GM21367 (cell line): Measurements from ENCODE around the gene CSNK1A1.

Experiments used
- ATAC-seq: cut with Tn5 transposase; IDR thresholded peaks from one replicate; pipeline ENCODE4 v1.9.1; 2021; ENCODE audit not compliant: unreplicated experiment

Gene CSNK1A1

DNA sequence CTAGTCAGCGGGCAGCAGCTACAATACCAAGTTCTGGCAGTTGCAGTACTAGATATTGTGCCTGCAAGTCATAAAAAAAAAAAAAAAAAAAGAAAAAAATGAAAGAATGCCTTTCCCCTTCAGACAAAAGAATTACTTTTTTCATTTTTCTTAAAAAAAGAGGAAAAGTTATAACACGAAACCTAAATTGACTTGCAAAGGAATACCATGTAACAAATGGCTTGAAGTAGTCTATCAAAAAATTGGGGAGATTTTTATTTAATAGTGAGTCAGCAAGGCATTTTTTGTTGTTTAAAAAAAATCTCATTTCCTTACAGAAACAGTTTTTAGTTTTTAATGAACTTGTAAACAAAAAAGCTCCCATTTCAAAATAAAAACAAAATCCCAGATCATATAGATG is 55.6 kb downstream of the CSNK1A1 start:
- no peak for ATAC-seq

DNA sequence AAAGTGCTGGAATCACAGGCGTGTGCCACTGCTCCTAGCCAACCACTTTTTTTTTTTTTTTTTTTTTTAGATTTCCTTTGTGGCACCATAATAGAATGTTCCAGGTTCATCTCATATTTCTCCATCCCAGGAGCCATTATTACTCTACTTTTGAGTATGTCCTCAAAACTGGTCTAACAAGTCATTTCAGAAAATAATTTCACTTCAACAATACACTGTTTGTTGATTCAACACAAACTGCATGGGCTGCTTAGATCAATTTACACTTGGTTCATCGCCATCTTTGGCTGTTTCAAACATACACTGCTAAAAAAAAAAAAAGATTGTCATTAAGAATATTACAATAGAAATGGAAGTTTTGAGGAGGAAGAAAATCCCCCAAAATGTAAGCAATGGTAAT is 57.9 kb downstream of the CSNK1A1 start:
- no peak for ATAC-seq

DNA sequence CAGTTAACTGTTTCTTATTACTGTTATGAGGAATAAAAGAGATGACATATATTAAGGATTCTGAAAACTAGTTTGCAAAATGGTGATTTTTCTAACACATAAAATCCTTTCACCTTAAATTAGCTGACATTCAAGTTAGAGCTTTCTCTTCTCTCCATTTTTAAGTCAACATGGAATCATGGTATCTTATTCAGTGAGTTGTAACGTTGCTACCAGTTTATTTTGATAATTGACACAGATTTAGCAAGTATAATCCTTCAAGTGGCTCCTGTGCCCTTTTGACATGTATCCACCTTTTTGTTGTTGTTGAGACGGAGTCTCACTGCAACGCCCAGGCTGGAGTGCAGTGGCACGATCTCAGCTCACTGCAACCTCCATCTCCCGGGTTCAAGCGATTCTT is 58.5 kb downstream of the CSNK1A1 start:
- no peak for ATAC-seq

DNA sequence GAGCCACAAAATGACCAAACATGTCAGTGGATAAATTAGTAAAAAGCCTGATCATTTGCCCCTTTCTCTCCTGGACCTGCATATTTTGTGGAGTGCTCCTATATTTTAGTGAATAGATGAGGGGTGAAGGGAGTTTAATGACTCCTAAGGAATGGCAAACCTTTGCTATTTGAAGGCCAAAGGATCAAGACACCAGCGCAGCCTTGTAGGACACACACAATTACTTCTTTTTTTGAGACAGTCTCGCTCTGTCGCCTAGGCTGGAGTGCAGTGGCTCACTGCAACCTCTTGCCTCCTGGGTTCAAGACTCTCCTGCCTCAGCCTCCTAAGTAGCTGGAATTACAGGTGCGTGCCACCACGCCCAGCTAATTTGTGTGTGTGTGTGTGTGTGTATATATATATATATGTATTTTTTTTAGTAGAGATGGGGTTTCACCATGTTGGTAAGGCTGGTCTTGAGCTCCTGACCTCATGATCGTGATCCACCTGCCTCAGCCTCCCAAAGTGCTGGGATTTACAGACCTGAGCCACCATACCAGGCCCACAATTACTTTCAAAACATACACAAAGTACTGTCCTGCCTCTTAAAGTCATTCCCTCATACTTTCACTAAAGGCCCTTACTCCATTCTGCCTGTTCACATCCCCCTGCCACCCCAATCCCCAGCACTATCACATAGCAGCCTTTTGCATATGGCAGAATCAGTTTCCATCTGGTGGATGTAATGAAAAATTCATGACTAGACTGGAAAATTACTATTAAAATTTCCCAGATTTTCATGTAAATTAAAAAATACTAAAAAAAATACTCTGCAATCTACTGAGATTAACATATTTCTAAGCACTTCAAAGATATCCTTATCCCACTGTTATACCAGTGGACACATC is 60.4 kb downstream of the CSNK1A1 start:
- no peak for ATAC-seq

DNA sequence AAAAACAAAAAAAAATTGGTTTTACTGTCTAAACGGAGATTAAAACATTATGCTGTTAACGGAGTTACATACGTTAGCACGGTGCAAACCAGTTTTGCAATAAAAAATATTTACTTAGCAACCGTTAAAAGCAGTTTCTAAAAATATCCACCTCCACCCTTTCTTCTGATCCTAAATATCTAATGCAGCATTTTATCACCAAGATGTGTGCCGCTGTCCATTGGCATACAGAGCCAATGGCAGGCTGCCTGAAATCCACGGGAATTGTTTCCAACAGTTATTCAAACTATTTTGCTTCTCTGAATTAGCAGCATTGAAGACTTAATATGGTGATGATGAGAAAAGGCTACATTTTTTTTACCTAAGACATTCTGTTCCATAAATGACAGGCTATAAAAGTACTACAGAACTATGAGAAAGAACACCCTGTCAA is 61.6 kb downstream of the CSNK1A1 start:
- ATAC-seq, result no peak

DNA sequence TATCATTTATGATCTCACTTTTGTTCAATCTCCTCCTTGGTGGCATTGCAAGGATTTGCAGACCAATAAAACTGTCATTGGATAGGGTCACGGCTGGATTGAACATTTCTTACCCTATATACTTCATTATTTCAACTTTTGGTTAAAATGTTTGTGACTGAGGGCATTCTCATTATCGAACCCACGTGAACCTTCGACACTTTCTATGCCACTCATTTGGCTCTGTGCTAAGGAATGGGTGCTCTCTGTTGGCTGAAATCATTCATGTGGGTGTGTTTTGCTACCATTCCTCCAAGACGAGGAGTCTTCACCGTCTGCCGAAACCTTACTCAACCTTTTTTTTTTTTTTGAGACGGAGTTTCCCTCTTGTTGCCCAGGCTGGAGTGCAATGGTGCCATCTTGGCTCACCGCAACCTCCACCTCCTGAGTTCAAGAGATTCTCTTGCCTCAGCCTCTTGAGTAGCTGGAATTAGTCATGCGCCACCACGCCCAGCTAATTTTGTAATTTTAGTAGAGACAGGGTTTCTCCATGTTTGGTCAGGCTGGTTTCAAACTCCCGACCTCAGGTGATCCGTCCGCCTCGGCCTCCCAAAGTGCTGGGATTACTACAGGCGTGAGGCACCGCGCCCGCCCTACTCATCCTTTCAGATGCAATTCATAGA is 62.5 kb downstream of the CSNK1A1 start:
- ATAC-seq, result no peak

DNA sequence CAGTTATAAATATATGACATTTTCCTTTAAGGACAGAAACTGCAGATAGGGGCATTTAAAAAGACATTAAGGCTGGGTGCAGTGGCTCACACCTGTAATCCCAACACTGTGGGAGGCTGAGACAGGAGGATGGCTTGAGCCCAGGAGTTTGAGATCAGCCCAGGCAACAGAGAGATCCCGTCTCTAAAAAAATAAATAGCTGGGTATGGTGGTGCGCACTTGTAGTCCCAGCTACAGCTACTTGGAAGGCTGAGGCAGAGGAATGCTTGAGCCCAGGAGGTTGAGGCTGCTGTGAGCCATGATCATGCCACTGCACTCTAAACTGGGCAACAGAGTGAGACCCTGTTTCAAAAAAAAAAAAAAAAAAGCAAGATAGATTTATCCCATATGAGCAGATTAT is 63.6 kb downstream of the CSNK1A1 start:
- no peak for ATAC-seq

DNA sequence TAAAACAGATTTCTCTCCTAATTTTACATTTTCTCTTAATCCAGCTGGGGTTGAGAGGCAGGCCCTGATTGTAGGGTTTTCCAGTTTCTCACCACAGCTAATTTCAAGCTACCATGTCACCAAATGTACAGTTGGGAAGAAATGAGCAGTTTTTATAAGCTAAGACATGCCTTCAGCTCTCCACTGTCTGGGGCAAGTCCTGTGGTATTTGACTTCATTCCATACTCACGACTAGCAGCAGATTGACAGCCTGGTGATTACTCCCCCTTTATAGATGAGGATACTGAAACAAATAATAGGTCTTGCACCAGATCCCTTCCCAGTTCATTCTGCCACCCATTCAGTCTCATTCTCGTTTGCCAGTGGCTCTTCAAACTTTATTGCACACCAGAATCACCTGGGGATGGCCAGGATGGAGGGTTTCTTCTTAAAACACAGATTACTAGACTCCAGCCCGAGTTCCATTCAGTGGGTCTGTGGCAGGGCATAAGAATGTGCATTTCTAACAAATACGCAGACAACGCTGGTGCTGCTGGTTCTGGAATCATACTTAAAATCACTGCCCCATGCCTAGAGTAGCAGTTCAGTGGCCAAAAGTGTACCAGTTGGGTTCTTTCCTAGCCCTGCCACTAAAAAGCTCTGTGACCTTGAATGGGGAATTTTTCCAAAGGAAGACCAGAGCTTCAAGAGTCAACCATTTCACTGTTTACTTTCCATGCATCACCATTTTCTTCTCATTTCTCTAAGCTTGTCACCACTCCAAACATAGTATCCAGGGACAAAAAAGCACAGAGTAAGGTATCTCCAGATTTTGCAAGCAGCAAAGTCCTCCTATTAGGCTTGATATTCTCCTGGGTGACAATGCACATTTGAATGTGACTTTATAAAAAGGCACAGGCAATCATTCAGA is 64.3 kb downstream of the CSNK1A1 start:
- ATAC-seq, result no peak

DNA sequence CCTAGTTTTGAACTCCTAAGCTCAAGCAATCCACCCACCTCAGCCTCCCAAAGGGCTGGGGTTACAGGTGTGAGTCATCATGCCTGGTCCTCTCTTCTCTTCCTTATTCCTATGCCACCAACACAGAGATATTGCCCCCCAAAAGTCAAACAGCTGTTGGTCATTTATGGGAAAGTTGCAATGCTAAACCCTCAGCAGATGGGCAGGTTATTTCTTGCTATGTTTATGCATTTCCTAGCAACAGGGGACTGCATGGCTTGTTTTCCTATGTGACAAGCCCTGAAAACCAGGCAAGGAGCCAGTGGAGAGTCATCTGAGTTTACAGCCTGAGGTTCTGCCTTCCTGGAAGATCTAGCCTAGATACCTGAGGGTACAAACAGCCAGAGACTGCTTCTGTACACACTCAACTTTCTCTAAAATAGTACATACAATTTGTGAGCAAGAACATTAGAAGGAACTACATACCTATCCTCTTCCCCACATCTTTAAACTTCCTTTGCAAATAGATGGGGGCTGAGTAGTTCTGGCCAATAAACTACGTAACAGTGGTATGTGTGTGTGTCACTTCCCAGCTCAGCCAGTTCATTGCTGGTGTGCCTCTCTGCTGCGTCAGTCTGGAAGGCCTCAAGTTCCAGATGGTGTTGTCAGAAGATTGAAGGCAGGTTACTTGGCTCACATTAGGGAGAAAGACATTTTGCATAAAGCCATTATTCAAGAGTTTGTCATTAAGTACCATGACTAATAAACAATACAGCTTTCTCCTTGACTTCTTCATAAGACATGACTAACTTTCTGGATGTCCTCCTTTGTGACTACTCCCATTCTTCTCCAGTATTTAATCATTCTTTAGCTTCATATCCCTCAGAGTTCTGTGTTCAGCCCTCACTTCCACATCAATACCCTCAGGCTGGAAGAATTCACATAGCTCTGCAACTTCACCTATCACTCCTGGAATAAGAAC is 65.3 kb downstream of the CSNK1A1 start:
- no peak for ATAC-seq

DNA sequence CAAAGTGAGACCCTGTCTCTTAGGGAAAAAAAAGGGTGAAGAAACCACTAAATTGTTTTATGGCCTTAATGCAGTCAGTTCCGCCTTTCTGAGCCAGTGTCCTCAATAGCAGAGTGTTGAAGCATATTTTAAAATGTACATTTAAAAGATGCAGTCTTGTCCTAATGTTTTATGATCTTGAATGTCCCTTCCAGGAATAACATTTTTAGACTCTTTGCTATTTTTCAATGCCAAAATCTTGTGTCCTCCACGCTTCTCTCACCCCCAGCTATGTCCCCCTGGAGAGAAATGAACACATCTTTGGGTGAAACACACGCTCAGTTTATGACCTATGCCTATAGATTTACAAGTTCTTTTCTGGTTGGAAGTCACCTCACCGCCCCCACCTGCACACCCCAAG is 69.8 kb downstream of the CSNK1A1 start:
- no peak for ATAC-seq

DNA sequence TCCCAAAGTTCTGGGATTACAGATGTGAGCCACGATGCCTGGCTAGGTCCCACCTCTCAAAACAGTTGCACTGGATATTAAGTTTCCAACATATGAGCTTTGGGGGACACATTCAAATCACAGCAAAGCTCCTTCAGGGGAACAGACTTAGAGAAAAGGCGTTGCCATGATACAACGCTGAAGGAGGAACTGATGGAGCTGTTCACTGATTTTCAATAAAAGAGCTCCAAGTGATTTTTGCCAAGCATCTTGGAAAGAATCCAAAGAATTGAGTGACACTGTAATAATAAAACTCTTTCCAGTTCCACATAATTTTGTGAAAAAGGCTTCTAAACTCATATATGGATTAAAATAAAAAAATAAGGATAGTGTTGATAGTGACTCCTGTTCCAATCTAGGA is 72.5 kb downstream of the CSNK1A1 start:
- no peak for ATAC-seq

DNA sequence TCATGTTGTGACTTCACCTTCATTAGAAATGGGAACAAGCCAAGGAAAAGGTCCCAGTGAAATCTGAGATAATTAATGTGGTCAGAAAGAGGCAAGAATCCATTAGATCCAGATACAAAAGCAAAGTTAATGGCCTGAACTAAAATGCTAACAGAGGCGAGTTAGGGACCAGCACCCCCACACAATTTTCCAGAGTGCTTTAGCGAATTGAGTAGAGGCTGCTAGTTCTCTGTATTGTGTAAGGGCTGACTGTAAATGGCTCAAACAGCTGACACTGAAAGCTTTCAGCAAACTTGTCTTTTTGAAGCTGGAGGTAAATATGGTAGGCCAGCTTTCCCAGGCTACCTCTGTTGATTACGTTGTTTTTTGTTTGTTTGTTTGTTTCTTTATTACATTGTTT is 75.5 kb downstream of the CSNK1A1 start:
- ATAC-seq, result no peak

DNA sequence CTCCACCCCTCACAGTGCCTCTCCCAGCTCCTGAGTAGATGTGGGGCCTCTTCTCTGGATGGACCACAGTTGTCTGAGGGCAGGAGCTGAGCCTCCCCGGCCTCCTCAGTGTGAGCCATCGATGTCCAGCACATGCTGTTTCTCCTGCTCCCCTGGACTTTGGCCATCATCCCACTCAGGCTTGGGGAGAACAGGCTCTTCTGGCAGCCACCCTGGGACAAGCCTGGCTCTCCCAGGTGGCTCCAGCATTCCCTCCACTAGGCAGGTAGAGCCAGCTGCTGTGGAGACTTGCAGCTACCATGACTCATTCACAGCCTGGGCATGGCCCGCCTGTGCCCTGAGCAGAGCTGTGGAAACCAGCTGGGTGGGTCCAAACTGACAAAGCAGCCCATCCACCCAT is 77.0 kb downstream of the CSNK1A1 start:
- no peak for ATAC-seq

DNA sequence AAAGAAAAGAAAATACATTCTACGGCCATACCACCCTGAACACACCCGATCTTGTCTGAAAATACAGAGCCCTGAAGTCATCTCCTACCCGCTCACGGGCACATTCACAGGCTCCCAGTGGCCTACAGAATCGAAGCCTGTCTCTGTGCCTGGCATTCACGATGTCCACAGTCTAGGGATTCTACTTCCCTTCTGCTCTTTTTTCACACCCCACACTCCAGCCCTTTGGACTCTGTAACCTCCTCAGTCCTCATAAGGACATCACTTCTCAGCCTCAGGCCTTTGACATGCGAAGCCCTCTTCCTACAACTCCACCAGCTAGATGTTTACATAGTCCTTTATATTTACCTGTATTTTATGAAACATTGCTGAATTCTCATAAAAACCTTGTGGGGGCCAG is 77.8 kb downstream of the CSNK1A1 start:
- ATAC-seq, result no peak

DNA sequence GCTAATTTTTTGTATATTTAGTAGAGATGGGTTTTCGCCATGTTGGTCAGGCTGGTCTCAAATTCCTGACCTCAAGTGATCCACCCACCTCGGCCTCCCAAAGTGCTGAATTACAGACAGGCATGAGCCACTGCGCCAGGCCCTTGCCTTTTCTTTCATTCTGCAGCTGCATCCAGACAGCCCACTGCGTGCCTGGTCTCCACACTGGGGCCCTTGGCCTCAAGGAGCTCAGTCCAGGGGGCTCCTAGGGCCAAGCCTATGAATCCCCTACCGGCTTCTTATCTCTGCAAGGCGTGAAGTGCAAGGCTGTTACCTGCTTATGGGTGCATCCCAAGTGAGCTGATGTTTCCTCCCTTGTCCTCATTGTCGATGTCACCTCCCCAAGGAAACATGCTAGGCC is 78.8 kb downstream of the CSNK1A1 start:
- no peak for ATAC-seq

DNA sequence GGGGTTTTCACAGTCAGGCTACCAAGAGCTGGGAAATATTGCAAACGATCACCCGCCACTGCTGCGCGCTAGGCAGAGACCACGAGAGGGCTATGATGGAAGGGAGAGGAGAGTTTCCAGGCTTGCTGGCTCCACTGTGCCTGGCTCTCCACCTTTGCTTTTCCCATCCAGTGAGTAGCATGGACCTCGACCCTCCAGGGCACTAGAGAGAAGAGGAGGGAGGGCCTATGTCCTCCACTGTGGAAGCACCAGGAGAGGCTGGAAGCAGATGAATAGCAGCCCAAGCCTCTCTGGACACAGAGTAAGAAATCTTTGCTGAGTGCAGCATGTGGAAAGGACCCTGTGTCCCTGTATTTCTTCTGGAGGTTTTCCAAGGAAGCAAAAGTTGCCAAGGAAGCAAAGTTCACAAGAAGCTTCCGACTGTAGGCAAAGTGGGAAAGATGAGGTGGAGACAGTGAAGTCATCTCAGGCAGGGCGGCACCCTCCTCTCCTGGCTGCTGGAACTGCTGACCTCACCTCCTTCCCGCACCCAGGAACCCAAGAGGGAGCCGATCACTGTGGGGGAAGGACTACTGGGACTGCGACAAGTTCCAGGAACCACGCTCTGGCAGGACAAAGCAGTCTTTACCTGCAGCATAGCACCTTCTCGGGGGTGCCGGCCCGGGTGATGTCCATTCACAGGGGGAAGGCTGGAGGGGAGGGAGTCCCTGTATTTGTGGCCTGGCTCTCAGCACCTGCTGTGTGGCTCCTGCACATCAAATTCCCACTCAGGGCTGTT is 79.6 kb downstream of the CSNK1A1 start:
- no peak for ATAC-seq

DNA sequence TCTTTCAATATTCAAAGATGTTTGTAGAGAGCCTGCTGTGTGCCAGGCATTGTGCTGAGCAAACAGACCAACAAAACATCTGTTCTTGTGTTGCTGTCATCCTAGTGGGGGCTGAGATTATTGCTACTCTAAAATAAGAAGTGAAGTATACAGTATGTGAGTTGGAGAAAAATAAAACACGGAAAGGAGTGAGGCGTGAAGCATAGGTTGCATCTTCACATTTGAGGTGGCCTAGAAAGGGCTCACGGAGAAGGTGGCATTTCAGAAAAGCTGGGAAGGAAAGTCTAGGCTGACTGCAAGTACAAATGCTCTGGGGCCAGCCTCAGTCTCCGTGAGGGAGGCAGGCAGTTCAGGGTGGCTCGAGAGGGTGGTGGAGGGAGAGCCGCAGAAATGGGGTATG is 80.3 kb downstream of the CSNK1A1 start:
- ATAC-seq, result no peak

DNA sequence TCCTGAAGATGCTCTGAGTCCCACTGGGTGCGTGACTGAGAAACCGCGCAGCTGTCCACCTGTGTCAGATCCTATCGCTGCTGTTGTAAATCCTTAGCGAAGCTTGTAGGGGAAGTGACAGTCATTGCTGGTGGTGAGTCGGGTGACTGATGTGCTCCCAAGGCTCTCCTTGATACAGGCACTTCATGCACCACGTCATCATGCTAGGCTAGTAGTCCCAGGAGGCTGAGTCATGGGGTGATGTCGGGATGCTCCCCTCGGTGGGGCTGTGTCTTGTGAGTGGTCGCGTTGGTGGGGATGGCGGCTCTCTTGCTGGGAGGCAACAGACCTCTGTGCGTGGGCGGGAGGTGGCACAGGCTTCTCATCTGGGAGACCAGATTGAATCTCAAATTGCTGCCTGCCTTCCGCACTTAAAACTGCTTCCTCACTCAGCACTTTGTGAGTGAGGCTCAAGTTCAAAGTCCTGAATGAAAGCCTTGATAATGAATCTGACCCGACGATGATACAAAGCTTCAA is 84.7 kb downstream of the CSNK1A1 start:
- ATAC-seq, result no peak

DNA sequence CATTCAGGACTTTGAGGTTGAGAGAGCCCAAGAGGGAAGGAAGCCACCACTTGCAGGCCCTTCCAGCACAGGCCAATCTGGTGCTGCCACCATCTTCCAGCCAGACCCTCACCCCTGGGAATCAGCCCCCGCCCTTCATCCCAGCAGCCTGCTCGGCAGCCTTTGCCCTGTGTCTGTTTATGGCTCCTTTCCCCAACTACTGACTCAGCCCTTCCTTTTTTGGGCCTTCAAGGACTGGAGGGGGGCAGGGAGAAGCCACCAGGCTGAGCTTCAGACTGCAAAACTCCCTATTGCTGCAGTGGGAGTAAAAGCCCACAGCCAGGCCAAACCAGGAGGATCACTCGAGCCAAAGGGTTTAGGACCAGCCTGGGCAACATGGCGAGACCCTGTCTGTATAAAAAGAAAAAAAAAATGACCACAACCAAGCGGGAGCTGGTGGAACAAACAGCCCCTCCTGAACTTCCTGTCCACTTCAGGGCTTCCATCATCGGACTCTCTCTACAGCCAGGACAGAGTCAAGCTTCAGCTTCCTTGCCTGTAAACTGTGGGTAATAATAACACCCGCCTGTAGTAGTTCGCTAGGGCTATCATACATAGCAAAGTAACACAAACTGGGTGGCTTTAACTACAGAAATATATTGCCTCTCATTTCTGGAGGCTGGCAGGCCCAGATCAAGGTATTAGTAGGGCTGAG is 86.3 kb downstream of the CSNK1A1 start:
- no peak for ATAC-seq
